ENCODE measurements around the gene GLB1L3. TPM values are rescaled to one million over a fixed set of nuclear protein-coding genes. Genes with fewer than 3 reads are reported as not detected.

GLB1L3 gene
- total and polyA plus RNA-seq, 10 donors: 0.13 to 0.25 (median 0.21) TPM; not detected in 4

DNA sequence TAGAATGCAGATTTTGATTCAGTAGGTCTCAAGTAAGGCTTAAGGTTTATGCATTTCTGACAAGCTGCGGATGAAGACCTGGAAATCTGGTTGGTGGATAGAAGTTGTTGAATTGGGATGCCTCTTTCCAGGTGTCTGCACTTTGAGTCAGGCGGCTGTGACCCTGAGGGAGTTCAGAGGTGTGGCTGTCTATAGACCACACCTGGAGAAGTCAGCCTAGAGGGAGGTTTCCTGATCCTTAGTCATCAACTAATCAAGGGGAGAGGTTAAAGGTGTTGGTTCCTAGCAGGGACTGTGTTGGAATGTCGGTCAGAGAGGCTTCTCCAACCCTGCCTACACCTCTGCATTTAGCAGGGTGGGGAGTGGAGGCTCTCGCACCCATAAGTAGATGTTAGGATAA, 63.6 kb downstream of the GLB1L3 start:
- H3K27me3 ChIP-seq (replicated peaks in 1 of 7): peaks cover 0 to under 1% (median 0%) of the 10 kb centered on the region in 7 donors
- TF ChIP-seq CTCF (IDR thresholded peaks at IDR 0.05 in 8 of 11, conservative IDR thresholded peaks at IDR 0.05 in 3 of 11) (no peak), POLR2A (IDR thresholded peaks at IDR 0.05) (no peak), POLR2AphosphoS5 (IDR thresholded peaks at IDR 0.05) (no peak)
- H3K4me3 ChIP-seq: no peak overlapping the region
- no peaks in the 10 kb centered on the region for H3K9me3 ChIP-seq
- WGBS, 5 donors: 71 to 89% (median 84%) methylated on average over 4 of the region's 4 CpGs
- intact Hi-C loops (cut with DNase I; ENCODE audit: low total_unique reads): no loop called here
- DNase-seq: no peak
- H3K4me1 ChIP-seq: no peaks in the 10 kb centered on the region
- H3K27ac ChIP-seq: no peak overlapping the region
- no peaks in the 10 kb centered on the region for H3K36me3 ChIP-seq

DNA sequence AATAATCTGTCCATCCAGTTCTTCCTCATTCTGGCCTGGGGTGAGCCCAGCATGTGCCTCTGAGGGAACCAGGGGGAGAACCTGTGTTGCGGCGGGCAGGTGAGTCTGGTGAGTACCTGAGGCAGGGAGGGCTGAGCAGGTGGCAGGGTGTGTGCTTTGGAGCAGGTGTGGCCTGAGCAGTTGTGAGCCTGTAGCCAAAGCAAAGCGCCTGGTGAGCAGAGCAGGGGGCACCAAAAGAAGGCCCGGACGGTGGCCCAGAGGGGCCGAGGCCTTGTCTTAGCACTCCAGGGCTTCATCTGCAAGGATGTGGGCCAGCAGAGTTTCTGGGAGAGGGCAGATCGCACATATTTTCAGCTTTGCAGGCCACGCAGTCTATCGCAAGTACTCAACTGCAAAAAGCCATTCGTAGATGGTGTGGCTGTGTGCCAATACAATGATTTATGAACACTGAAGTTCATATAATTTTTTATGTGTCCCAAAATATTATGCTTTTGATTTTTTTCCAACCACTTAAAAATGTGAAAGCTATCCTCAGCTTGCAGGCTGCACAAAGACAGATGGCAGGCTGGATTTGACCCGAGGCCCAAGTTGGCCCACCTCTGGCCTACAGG, 64.3 kb downstream of the GLB1L3 start:
- intact Hi-C loops (cut with DNase I; ENCODE audit: low total_unique reads): no loop called here
- TF ChIP-seq POLR2AphosphoS5 (IDR thresholded peaks at IDR 0.05): no peak
- TF ChIP-seq POLR2A (IDR thresholded peaks at IDR 0.05): no peak
- TF ChIP-seq CTCF (IDR thresholded peaks at IDR 0.05 in 8 of 11, conservative IDR thresholded peaks at IDR 0.05 in 3 of 11): no peak
- Histone ChIP-seq H3K4me1 (no peaks in the 10 kb centered on the region), H3K9me3 (no peaks in the 10 kb centered on the region), H3K27ac (no peak overlapping the region), H3K27me3 (replicated peaks in 1 of 7) (peaks cover 0 to 3% (median 0%) of the 10 kb centered on the region in 7 donors), H3K4me3 (no peak overlapping the region), H3K36me3 (no peaks in the 10 kb centered on the region)
- WGBS, 5 donors: 78 to 93% (median 84%) methylated on average over 11 of the region's 11 CpGs
- no peak for DNase-seq

- Histone ChIP-seq H3K4me3 (no peak overlapping the region), H3K9me3 (no peaks in the 10 kb centered on the region), H3K27ac (no peak overlapping the region), H3K36me3 (no peaks in the 10 kb centered on the region), H3K4me1 (no peaks in the 10 kb centered on the region), H3K27me3 (replicated peaks in 1 of 7) (peaks cover 0 to 3% (median 0%) of the 10 kb centered on the region in 7 donors)
- no peak for DNase-seq
- TF ChIP-seq POLR2A (IDR thresholded peaks at IDR 0.05) (no peak), POLR2AphosphoS5 (IDR thresholded peaks at IDR 0.05) (no peak), CTCF (IDR thresholded peaks at IDR 0.05 in 8 of 11, conservative IDR thresholded peaks at IDR 0.05 in 3 of 11) (no peak)
- WGBS, 5 donors: 89 to 97% (median 91%) methylated on average over 50 to 68 of the region's 68 CpGs
- intact Hi-C loops (cut with DNase I; ENCODE audit: low total_unique reads): no loop called here
These were observed 65.8 kb downstream of the GLB1L3 start for GRCh38 chr11:134341805-134342571.

All from spleen (tissue), 11 donors.